Fibroblast of skin of left biceps (primary cell): ENCODE measurements around the gene THTPA.
"Not testable (repeated sequence)": the region's sequence is repeated elsewhere in the genome, so short reads cannot be mapped to it uniquely, and the experiment has no call there.

Source experiments
- DNase-seq, 2 experiments: peaks; one replicate each; pipeline ENCODE4 v3.0.0-alpha.2; 2013; ENCODE audit warnings: low read depth in 2 of 2

The THTPA gene

GRCh38 chr14:23533652-23534435, 22.2 kb upstream of the THTPA start:
- no peak for DNase-seq

GRCh38 chr14:23535943-23536342, 20.1 kb upstream of the THTPA start:
- no peak for DNase-seq

GRCh38 chr14:23536494-23536893, 19.6 kb upstream of the THTPA start:
- DNase-seq = no peak

GRCh38 chr14:23536906-23537305, 19.2 kb upstream of the THTPA start:
- not testable (repeated sequence) for DNase-seq

GRCh38 chr14:23537351-23538049, 18.6 kb upstream of the THTPA start:
- DNase-seq = no peak

- no peak for DNase-seq
Observed at GRCh38 chr14:23538050-23538718, 17.9 kb upstream of the THTPA start.

GRCh38 chr14:23538785-23539184, 17.3 kb upstream of the THTPA start:
- no peak for DNase-seq

- no peak for DNase-seq
Observed at GRCh38 chr14:23539248-23540140, 16.6 kb upstream of the THTPA start.

- no peak for DNase-seq
Observed at GRCh38 chr14:23540141-23540469, 16.0 kb upstream of the THTPA start.

GRCh38 chr14:23542261-23542660, 13.8 kb upstream of the THTPA start:
- DNase-seq = no peak

GRCh38 chr14:23543403-23543802, 12.7 kb upstream of the THTPA start:
- DNase-seq = no peak

- no peak for DNase-seq
Observed at GRCh38 chr14:23544511-23545447, 11.3 kb upstream of the THTPA start.

- DNase-seq = no peak
Observed at GRCh38 chr14:23545740-23546365, 10.2 kb upstream of the THTPA start.

- DNase-seq = no peak
Observed at GRCh38 chr14:23546450-23547035, 9.5 kb upstream of the THTPA start.

- DNase-seq = no peak
Observed at GRCh38 chr14:23547924-23548323, 8.1 kb upstream of the THTPA start.

GRCh38 chr14:23548351-23549318, 7.4 kb upstream of the THTPA start:
- DNase-seq = no peak

- no peak for DNase-seq
Observed at GRCh38 chr14:23550131-23550811, 5.8 kb upstream of the THTPA start.

GRCh38 chr14:23550812-23551265, 5.2 kb upstream of the THTPA start:
- no peak for DNase-seq
